ENCODE data around the gene LGI2.

- TF ChIP-seq CTCF (conservative IDR thresholded peaks at IDR 0.05; ENCODE audit: low read depth in 2 of 2) (no peak), POLR2AphosphoS5 (IDR thresholded peaks at IDR 0.05; ENCODE audit: low read depth) (no peak), EZH2phosphoT487 (IDR thresholded peaks at IDR 0.05; ENCODE audit: unreplicated experiment) (no peak), REST (IDR thresholded peaks at IDR 0.05; ENCODE audit: unreplicated experiment) (no peak), EZH2 (IDR thresholded peaks at IDR 0.05; ENCODE audit: low read depth, unreplicated experiment) (no peak), ZNF331 (CRISPR knock-in tag; IDR thresholded peaks at IDR 0.05; ENCODE audit: low read depth) (no peak), CREB1 (CRISPR knock-in tag; IDR thresholded peaks at IDR 0.05; ENCODE audit: low read depth) (no peak), JUNB (IDR thresholded peaks at IDR 0.05; ENCODE audit: unreplicated experiment) (no peak), STAT1 (IDR thresholded peaks at IDR 0.05; ENCODE audit: unreplicated experiment) (no peak), ZNF114 (CRISPR knock-in tag; IDR thresholded peaks at IDR 0.05) (no peak), NANOG (IDR thresholded peaks at IDR 0.05; ENCODE audit: borderline replicate concordance) (no peak)
- TF ChIP-seq, protein P1, sequence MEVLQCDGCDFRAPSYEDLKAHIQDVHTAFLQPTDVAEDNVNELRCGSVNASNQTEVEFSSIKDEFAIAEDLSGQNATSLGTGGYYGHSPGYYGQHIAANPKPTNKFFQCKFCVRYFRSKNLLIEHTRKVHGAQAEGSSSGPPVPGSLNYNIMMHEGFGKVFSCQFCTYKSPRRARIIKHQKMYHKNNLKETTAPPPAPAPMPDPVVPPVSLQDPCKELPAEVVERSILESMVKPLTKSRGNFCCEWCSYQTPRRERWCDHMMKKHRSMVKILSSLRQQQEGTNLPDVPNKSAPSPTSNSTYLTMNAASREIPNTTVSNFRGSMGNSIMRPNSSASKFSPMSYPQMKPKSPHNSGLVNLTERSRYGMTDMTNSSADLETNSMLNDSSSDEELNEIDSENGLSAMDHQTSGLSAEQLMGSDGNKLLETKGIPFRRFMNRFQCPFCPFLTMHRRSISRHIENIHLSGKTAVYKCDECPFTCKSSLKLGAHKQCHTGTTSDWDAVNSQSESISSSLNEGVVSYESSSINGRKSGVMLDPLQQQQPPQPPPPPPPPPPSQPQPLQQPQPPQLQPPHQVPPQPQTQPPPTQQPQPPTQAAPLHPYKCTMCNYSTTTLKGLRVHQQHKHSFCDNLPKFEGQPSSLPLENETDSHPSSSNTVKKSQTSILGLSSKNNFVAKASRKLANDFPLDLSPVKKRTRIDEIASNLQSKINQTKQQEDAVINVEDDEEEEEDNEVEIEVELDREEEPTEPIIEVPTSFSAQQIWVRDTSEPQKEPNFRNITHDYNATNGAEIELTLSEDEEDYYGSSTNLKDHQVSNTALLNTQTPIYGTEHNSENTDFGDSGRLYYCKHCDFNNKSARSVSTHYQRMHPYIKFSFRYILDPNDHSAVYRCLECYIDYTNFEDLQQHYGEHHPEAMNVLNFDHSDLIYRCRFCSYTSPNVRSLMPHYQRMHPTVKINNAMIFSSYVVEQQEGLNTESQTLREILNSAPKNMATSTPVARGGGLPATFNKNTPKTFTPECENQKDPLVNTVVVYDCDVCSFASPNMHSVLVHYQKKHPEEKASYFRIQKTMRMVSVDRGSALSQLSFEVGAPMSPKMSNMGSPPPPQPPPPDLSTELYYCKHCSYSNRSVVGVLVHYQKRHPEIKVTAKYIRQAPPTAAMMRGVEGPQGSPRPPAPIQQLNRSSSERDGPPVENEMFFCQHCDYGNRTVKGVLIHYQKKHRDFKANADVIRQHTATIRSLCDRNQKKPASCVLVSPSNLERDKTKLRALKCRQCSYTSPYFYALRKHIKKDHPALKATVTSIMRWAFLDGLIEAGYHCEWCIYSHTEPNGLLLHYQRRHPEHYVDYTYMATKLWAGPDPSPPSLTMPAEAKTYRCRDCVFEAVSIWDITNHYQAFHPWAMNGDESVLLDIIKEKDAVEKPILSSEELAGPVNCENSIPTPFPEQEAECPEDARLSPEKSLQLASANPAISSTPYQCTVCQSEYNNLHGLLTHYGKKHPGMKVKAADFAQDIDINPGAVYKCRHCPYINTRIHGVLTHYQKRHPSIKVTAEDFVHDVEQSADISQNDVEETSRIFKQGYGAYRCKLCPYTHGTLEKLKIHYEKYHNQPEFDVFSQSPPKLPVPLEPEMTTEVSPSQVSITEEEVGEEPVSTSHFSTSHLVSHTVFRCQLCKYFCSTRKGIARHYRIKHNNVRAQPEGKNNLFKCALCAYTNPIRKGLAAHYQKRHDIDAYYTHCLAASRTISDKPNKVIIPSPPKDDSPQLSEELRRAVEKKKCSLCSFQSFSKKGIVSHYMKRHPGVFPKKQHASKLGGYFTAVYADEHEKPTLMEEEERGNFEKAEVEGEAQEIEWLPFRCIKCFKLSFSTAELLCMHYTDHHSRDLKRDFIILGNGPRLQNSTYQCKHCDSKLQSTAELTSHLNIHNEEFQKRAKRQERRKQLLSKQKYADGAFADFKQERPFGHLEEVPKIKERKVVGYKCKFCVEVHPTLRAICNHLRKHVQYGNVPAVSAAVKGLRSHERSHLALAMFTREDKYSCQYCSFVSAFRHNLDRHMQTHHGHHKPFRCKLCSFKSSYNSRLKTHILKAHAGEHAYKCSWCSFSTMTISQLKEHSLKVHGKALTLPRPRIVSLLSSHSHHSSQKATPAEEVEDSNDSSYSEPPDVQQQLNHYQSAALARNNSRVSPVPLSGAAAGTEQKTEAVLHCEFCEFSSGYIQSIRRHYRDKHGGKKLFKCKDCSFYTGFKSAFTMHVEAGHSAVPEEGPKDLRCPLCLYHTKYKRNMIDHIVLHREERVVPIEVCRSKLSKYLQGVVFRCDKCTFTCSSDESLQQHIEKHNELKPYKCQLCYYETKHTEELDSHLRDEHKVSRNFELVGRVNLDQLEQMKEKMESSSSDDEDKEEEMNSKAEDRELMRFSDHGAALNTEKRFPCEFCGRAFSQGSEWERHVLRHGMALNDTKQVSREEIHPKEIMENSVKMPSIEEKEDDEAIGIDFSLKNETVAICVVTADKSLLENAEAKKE (CRISPR knock-in tag; IDR thresholded peaks at IDR 0.05): no peak
Measured at GRCh38 chr4:25062098-25062497, 31.4 kb upstream of the LGI2 start.
